HEK293 (cell line): Measurements from ENCODE around the gene TBC1D24.

Experiments
- CTCF ChIA-PET: fragments of 350-600 bp; formaldehyde crosslinking; extraction: SDS; loops from one replicate; lab custom pipeline; 2021; ENCODE audit warnings: antibody characterized with exemption; lab: Yijun Ruan, JAX
- POLR2A ChIA-PET: fragments of 300-600 bp; formaldehyde crosslinking; extraction: SDS; loops from one replicate; lab custom pipeline; 2020; ENCODE audit warnings: antibody characterized with exemption, inconsistent platforms; lab: Yijun Ruan, JAX
- H3K27ac ChIP-seq: fragments of 200-500 bp; sonication (Bioruptor generic); 2 replicates; pipeline ENCODE4 v1.5.1; 2014; ENCODE audit warnings: low read depth, low read length, control low read depth, inconsistent platforms; ENCODE audit errors: extremely low read depth
- H3K36me3 ChIP-seq, 2 experiments: fragments of 200-500 bp in 1 of 2; sonication (Bioruptor generic) in 1 of 2; 1 replicate in 1 of 2; 2 replicates in 1 of 2; pipeline ENCODE4 v1.5.1; 2014 to 2017; ENCODE audit warnings: inconsistent platforms in 2 of 2, low read length in 2 of 2; ENCODE audit not compliant: control insufficient read depth in 2 of 2, insufficient read depth in 1 of 2
- H3K4me1 ChIP-seq: fragments of 200-500 bp; sonication (Bioruptor generic); 2 replicates; pipeline ENCODE4 v1.5.1; 2014; ENCODE audit warnings: mild to moderate bottlenecking, low read length, inconsistent platforms; ENCODE audit not compliant: control insufficient read depth, insufficient read depth
- H3K4me3 ChIP-seq: 2 replicates; pipeline ENCODE4 v1.5.1; 2011; ENCODE audit warnings: low read depth, mild to moderate bottlenecking, control low read depth, low read length, moderate library complexity
- H3K9me3 ChIP-seq: fragments of 200-500 bp; sonication (Bioruptor generic); 2 replicates; pipeline ENCODE4 v1.5.1; 2014; ENCODE audit warnings: low read depth, low read length, inconsistent platforms; ENCODE audit not compliant: control insufficient read depth, insufficient read depth
- ZBTB48 ChIP-seq: fragments of 450-650 bp; formaldehyde crosslinking; IDR thresholded peaks from 2 replicates; pipeline ENCODE4 v1.5.1; 2016; ENCODE audit warnings: missing biosample characterization, missing genetic modification characterization
- ZBTB8A ChIP-seq: fragments of 450-650 bp; formaldehyde crosslinking; IDR thresholded peaks from 2 replicates; pipeline ENCODE4 v1.5.1; 2016; ENCODE audit warnings: missing biosample characterization, missing genetic modification characterization
- ZFHX2 ChIP-seq: fragments of 450-650 bp; formaldehyde crosslinking; conservative IDR thresholded peaks from 2 replicates; pipeline ENCODE4 v1.5.1; 2016; ENCODE audit warnings: missing biosample characterization, missing genetic modification characterization
- ZNF10 ChIP-seq: fragments of 450-650 bp; formaldehyde crosslinking; IDR thresholded peaks from 2 replicates; pipeline ENCODE4 v1.5.1; 2017; ENCODE audit warnings: missing biosample characterization, missing genetic modification characterization
- ZNF132 ChIP-seq: fragments of 450-650 bp; formaldehyde crosslinking; IDR thresholded peaks from 2 replicates; pipeline ENCODE4 v1.5.1; 2017; ENCODE audit warnings: missing biosample characterization, missing genetic modification characterization, borderline replicate concordance
- ZNF184 ChIP-seq: fragments of 450-650 bp; IDR thresholded peaks from 2 replicates; pipeline ENCODE4 v1.5.1; 2018; ENCODE audit warnings: missing biosample characterization, mild to moderate bottlenecking, missing genetic modification characterization
- ZNF211 ChIP-seq: fragments of 450-650 bp; formaldehyde crosslinking; IDR thresholded peaks from 2 replicates; pipeline ENCODE4 v1.5.1; 2016; ENCODE audit warnings: low read depth, missing biosample characterization, missing genetic modification characterization
- ZNF24 ChIP-seq: fragments of 450-650 bp; formaldehyde crosslinking; IDR thresholded peaks from 2 replicates; pipeline ENCODE4 v1.5.1; 2016; ENCODE audit warnings: missing biosample characterization, missing genetic modification characterization
- ZNF394 ChIP-seq: fragments of 450-650 bp; formaldehyde crosslinking; IDR thresholded peaks from 2 replicates; pipeline ENCODE4 v1.5.1; 2016; ENCODE audit warnings: missing biosample characterization, missing genetic modification characterization, mild to moderate bottlenecking, moderate library complexity, borderline replicate concordance
- ZNF473 ChIP-seq: fragments of 450-650 bp; formaldehyde crosslinking; IDR thresholded peaks from 2 replicates; pipeline ENCODE4 v1.5.1; 2017; ENCODE audit warnings: missing biosample characterization, missing genetic modification characterization
- ZNF48 ChIP-seq: fragments of 450-650 bp; formaldehyde crosslinking; IDR thresholded peaks from 2 replicates; pipeline ENCODE4 v1.5.1; 2016; ENCODE audit warnings: missing biosample characterization, missing genetic modification characterization
- ZNF560 ChIP-seq: fragments of 450-650 bp; formaldehyde crosslinking; IDR thresholded peaks from 2 replicates; pipeline ENCODE4 v1.5.1; 2017; ENCODE audit warnings: missing biosample characterization, missing genetic modification characterization, borderline replicate concordance
- ZNF660 ChIP-seq: fragments of 450-650 bp; IDR thresholded peaks from 2 replicates; pipeline ENCODE4 v1.5.1; 2018; ENCODE audit warnings: missing biosample characterization, mild to moderate bottlenecking, missing genetic modification characterization
- TF ChIP-seq, protein P1 (sequence below): fragments of 450-650 bp; formaldehyde crosslinking; IDR thresholded peaks from 2 replicates; pipeline ENCODE4 v1.5.1; 2016; ENCODE audit warnings: missing biosample characterization, missing genetic modification characterization
- TF ChIP-seq, protein P2 (sequence below): IDR thresholded peaks from 2 replicates; pipeline ENCODE4 v1.6.1; 2011; ENCODE audit warnings: mild to moderate bottlenecking, low read depth, low read length, borderline replicate concordance
- TF ChIP-seq, protein P3 (sequence below): fragments of 450-650 bp; formaldehyde crosslinking; IDR thresholded peaks from 2 replicates; pipeline ENCODE4 v1.5.1; 2016; ENCODE audit warnings: missing biosample characterization, missing genetic modification characterization
- TF ChIP-seq, protein P4 (sequence below): fragments of 450-650 bp; formaldehyde crosslinking; IDR thresholded peaks from 2 replicates; pipeline ENCODE4 v1.5.1; 2016; ENCODE audit warnings: missing biosample characterization, missing genetic modification characterization, borderline replicate concordance
- TF ChIP-seq, protein P5 (sequence below): sonication (generic); formaldehyde crosslinking; IDR thresholded peaks from 2 replicates; pipeline ENCODE4 v1.8.1; 2022; ENCODE audit warnings: mild to moderate bottlenecking, moderate library complexity, missing genetic modification reagents
- TF ChIP-seq, protein P6 (sequence below): fragments of 450-650 bp; formaldehyde crosslinking; IDR thresholded peaks from 2 replicates; pipeline ENCODE4 v1.5.1; 2016; ENCODE audit warnings: missing biosample characterization, missing genetic modification characterization

Gene TBC1D24

DNA sequence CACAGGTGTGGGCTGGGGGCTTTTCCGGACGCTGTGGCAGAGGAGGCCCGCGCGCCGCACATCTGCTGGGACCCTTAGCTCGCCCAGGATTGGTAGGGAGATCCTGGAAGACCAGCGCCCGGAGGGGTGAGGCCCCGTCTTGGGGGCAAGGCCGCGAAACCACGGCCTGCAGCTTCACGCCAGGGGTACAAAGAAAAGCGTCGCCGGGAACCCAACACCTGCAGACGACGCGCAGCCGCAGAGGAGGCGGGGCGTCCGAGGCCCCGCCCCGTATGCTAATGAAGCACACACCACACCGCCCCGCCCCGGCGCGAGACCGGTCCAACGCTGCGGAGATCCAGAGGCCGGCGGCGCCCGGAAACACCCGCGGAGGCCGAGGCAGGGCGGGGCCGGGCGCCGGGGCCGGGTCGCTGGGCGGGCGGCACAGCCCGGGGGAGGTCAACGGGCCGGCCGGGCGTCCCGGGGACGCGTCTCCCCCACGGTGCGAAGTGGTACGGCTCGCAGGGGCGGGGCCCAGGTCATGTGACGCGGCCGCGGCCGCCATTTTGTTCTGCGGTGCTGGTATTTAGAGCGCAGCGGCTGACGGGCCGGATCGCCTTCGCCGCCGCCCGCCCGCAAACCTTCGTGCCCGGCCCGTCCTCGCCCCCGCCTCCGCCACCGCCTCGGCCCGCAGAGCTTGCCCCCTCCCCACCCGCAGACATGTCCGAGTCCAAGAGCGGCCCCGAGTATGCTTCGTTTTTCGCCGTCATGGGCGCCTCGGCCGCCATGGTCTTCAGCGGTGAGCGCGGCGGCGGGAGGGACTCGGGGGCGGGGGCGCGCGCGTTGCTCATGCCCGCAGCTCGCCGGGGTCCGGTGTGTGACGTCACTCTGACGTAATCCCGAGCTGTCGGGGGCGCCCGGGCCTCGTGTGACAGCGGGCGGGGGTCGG is 38.7 kb downstream of the TBC1D24 start, which contains the start of gene ATP6V0C:
Gene ATP6V0C, plus strand, starts transcription at position 548 of the 928 bp plus-strand sequence. Its CDS starts 152 bp downstream, at position 700.
- H3K36me3 ChIP-seq = peaks cover 0 to 21% of the 10 kb centered on the region in 2 experiments; a peak in 1 of 3 replicates
- no peaks in the 10 kb centered on the region; the same call in 1 of the 2 replicates for H3K4me1 ChIP-seq
- CTCF ChIA-PET = interaction anchor here (0.6 to 5.6 kb wide), 2 partner anchors 12 to 195 kb away, joined by 3 to 27 read pairs; no protein-coding TSS in a partner anchor
- POLR2A ChIA-PET = interaction anchor here (0.6 to 2.0 kb wide), 7 partner anchors 12 to 358 kb away, joined by 4 to 8 read pairs (median 5); partner anchors contain the start of genes PDPK1 and TRAF7
- no peaks in the 10 kb centered on the region for H3K9me3 ChIP-seq
- H3K4me3 ChIP-seq = peak within 1 kb of the TSS; percentile 90
- H3K27ac ChIP-seq = peak within 1 kb of the TSS; percentile 98
- TF ChIP-seq, protein P1, sequence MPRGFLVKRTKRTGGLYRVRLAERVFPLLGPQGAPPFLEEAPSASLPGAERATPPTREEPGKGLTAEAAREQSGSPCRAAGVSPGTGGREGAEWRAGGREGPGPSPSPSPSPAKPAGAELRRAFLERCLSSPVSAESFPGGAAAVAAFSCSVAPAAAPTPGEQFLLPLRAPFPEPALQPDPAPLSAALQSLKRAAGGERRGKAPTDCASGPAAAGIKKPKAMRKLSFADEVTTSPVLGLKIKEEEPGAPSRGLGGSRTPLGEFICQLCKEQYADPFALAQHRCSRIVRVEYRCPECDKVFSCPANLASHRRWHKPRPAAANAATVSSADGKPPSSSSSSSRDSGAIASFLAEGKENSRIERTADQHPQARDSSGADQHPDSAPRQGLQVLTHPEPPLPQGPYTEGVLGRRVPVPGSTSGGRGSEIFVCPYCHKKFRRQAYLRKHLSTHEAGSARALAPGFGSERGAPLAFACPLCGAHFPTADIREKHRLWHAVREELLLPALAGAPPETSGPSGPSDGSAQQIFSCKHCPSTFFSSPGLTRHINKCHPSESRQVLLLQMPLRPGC = no peak
- peak; percentile 22; the same call in 1 of the 2 replicates for TF ChIP-seq ZNF24 (tag by site-specific recombination)
- TF ChIP-seq ZNF184 (tag by site-specific recombination) = no peak
- TF ChIP-seq, protein P2, sequence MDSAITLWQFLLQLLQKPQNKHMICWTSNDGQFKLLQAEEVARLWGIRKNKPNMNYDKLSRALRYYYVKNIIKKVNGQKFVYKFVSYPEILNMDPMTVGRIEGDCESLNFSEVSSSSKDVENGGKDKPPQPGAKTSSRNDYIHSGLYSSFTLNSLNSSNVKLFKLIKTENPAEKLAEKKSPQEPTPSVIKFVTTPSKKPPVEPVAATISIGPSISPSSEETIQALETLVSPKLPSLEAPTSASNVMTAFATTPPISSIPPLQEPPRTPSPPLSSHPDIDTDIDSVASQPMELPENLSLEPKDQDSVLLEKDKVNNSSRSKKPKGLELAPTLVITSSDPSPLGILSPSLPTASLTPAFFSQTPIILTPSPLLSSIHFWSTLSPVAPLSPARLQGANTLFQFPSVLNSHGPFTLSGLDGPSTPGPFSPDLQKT = no peak
- TF ChIP-seq, protein P3, sequence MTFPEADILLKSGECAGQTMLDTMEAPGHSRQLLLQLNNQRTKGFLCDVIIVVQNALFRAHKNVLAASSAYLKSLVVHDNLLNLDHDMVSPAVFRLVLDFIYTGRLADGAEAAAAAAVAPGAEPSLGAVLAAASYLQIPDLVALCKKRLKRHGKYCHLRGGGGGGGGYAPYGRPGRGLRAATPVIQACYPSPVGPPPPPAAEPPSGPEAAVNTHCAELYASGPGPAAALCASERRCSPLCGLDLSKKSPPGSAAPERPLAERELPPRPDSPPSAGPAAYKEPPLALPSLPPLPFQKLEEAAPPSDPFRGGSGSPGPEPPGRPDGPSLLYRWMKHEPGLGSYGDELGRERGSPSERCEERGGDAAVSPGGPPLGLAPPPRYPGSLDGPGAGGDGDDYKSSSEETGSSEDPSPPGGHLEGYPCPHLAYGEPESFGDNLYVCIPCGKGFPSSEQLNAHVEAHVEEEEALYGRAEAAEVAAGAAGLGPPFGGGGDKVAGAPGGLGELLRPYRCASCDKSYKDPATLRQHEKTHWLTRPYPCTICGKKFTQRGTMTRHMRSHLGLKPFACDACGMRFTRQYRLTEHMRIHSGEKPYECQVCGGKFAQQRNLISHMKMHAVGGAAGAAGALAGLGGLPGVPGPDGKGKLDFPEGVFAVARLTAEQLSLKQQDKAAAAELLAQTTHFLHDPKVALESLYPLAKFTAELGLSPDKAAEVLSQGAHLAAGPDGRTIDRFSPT = peak; percentile 2; the same call in 1 of the 2 replicates
- TF ChIP-seq, protein P4, sequence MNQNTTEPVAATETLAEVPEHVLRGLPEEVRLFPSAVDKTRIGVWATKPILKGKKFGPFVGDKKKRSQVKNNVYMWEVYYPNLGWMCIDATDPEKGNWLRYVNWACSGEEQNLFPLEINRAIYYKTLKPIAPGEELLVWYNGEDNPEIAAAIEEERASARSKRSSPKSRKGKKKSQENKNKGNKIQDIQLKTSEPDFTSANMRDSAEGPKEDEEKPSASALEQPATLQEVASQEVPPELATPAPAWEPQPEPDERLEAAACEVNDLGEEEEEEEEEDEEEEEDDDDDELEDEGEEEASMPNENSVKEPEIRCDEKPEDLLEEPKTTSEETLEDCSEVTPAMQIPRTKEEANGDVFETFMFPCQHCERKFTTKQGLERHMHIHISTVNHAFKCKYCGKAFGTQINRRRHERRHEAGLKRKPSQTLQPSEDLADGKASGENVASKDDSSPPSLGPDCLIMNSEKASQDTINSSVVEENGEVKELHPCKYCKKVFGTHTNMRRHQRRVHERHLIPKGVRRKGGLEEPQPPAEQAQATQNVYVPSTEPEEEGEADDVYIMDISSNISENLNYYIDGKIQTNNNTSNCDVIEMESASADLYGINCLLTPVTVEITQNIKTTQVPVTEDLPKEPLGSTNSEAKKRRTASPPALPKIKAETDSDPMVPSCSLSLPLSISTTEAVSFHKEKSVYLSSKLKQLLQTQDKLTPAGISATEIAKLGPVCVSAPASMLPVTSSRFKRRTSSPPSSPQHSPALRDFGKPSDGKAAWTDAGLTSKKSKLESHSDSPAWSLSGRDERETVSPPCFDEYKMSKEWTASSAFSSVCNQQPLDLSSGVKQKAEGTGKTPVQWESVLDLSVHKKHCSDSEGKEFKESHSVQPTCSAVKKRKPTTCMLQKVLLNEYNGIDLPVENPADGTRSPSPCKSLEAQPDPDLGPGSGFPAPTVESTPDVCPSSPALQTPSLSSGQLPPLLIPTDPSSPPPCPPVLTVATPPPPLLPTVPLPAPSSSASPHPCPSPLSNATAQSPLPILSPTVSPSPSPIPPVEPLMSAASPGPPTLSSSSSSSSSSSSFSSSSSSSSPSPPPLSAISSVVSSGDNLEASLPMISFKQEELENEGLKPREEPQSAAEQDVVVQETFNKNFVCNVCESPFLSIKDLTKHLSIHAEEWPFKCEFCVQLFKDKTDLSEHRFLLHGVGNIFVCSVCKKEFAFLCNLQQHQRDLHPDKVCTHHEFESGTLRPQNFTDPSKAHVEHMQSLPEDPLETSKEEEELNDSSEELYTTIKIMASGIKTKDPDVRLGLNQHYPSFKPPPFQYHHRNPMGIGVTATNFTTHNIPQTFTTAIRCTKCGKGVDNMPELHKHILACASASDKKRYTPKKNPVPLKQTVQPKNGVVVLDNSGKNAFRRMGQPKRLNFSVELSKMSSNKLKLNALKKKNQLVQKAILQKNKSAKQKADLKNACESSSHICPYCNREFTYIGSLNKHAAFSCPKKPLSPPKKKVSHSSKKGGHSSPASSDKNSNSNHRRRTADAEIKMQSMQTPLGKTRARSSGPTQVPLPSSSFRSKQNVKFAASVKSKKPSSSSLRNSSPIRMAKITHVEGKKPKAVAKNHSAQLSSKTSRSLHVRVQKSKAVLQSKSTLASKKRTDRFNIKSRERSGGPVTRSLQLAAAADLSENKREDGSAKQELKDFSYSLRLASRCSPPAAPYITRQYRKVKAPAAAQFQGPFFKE (tag by site-specific recombination) = no peak
- TF ChIP-seq ZNF560 (tag by site-specific recombination) = no peak
- no peak for TF ChIP-seq ZNF473 (tag by site-specific recombination)
- no peak; the same call in 1 of the 2 replicates for TF ChIP-seq ZNF660 (tag by site-specific recombination)
- no peak for TF ChIP-seq ZNF10 (tag by site-specific recombination)
- TF ChIP-seq ZFHX2 (tag by site-specific recombination) = peak; percentile 77
- no peak for TF ChIP-seq ZNF48 (tag by site-specific recombination)
- TF ChIP-seq, protein P5, sequence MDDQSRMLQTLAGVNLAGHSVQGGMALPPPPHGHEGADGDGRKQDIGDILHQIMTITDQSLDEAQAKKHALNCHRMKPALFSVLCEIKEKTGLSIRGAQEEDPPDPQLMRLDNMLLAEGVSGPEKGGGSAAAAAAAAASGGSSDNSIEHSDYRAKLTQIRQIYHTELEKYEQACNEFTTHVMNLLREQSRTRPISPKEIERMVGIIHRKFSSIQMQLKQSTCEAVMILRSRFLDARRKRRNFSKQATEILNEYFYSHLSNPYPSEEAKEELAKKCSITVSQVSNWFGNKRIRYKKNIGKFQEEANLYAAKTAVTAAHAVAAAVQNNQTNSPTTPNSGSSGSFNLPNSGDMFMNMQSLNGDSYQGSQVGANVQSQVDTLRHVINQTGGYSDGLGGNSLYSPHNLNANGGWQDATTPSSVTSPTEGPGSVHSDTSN = peak; percentile 53; the same call in 1 of the 2 replicates
- TF ChIP-seq ZNF394 (tag by site-specific recombination) = no peak
- TF ChIP-seq ZNF132 (tag by site-specific recombination) = no peak
- peak; percentile 42; the same call in 1 of the 2 replicates for TF ChIP-seq ZBTB48 (tag by site-specific recombination)
- TF ChIP-seq ZBTB8A (tag by site-specific recombination) = peak; percentile 84
- no peak for TF ChIP-seq ZNF211
- TF ChIP-seq, protein P6, sequence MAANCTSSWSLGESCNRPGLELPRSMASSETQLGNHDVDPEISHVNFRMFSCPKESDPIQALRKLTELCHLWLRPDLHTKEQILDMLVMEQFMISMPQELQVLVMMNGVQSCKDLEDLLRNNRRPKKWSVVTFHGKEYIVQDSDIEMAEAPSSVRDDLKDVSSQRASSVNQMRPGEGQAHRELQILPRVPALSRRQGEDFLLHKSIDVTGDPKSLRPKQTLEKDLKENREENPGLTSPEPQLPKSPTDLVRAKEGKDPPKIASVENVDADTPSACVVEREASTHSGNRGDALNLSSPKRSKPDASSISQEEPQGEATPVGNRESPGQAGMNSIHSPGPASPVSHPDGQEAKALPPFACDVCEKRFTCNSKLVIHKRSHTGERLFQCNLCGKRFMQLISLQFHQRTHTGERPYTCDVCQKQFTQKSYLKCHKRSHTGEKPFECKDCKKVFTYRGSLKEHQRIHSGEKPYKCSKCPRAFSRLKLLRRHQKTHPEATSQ (tag by site-specific recombination) = 0 out of 2 replicates have a peak, but pooled peaks have one; percentile 49
